Tibial nerve (tissue), 4 donors: ENCODE results near the gene PTBP1. TPM values are rescaled to one million over a fixed set of nuclear protein-coding genes. Genes with fewer than 3 reads are reported as not detected.

Experiments
- DNase-seq, 2 donors: peaks; one replicate each; pipeline ENCODE4 v3.0.0-alpha.2; 2019; ENCODE audit warnings: low spot score in 2 of 2
- H3K27ac ChIP-seq, 4 donors: fragments of 200-600 bp; sonication (generic) in 3 of 4; one replicate each; pipeline ENCODE4 v1.5.1; 2017 to 2019; ENCODE audit warnings: mild to moderate bottlenecking in 1 of 4
- H3K27me3 ChIP-seq, 2 donors: fragments of 200-600 bp; sonication (generic) in 1 of 2; one replicate each; pipeline versions ENCODE4 v1.5.1 to v1.6.0; 2017 to 2019
- H3K36me3 ChIP-seq, 3 donors: fragments of 200-600 bp; sonication (generic); one replicate each; pipeline ENCODE4 v1.5.1; 2018 to 2019
- H3K4me1 ChIP-seq, 4 donors: fragments of 200-600 bp; sonication (generic) in 3 of 4; one replicate each; pipeline ENCODE4 v1.5.1; 2017 to 2019
- H3K4me3 ChIP-seq, 4 donors: fragments of 200-600 bp; sonication (generic) in 3 of 4; one replicate each; pipeline ENCODE4 v1.5.1; 2017 to 2019; ENCODE audit warnings: mild to moderate bottlenecking in 1 of 4, moderate library complexity in 1 of 4
- H3K9me3 ChIP-seq, 4 donors: fragments of 200-600 bp; sonication (generic) in 3 of 4; one replicate each; pipeline ENCODE4 v1.5.1; 2017 to 2019
- EP300 ChIP-seq, 2 donors: sonication (generic); formaldehyde crosslinking; IDR thresholded peaks; one replicate each; pipeline ENCODE4 v1.6.1; 2017; ENCODE audit warnings: antibody characterized with exemption in 2 of 2, mild to moderate bottlenecking in 1 of 2
- POLR2A ChIP-seq, 2 donors: fragments of 450-650 bp; IDR thresholded peaks; one replicate each; pipeline ENCODE4 v1.6.1; 2017; ENCODE audit warnings: antibody characterized with exemption in 2 of 2, mild to moderate bottlenecking in 2 of 2, moderate library complexity in 2 of 2
- WGBS, 2 donors: methylation state at CpG; one replicate each; pipeline ENCODE4 v1.1.5; 2018; 5-methylcytosine and 5-hydroxymethylcytosine counted together
- total RNA-seq, 4 donors: library from RNA; depleted of rRNA; stranded (reverse); fragments of >200 nt; gene quantifications; one replicate each; pipeline ENCODE4 v1.1.0, GENCODE V29; 2016
- TF ChIP-seq, protein P1 (sequence below), 5 experiments: fragments of 200-600 bp in 3 of 5; fragments of 450-650 bp in 2 of 5; sonication (generic) in 3 of 5; IDR thresholded peaks; one replicate each; pipeline ENCODE4 v1.5.1; 2016 to 2019; ENCODE audit warnings: antibody characterized with exemption in 5 of 5, mild to moderate bottlenecking in 3 of 5, moderate library complexity in 2 of 5

PTBP1 gene
- total RNA-seq, 4 donors from 2014 or later = 118 to 205 (median 141) TPM

DNA sequence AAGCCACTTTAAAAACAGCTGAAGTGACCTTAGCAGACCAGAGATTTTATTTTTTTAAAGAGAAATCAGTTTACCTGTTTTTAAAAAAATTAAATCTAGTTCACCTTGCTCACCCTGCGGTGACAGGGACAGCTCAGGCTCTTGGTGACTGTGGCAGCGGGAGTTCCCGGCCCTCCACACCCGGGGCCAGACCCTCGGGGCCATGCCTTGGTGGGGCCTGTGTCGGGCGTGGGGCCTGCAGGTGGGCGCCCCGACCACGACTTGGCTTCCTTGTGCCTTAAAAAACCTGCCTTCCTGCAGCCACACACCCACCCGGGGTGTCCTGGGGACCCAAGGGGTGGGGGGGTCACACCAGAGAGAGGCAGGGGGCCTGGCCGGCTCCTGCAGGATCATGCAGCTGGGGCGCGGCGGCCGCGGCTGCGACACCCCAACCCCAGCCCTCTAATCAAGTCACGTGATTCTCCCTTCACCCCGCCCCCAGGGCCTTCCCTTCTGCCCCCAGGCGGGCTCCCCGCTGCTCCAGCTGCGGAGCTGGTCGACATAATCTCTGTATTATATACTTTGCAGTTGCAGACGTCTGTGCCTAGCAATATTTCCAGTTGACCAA, 13.7 kb downstream of the PTBP1 start:
- WGBS, 2 donors = 83 to 87% methylated on average over 25 of the region's 25 CpGs
- peaks cover 4 to 99% (median 52%) of the 10 kb centered on the region in 3 donors for H3K36me3 ChIP-seq
- H3K27me3 ChIP-seq = no peaks in the 10 kb centered on the region
- no peak overlapping the region for H3K4me3 ChIP-seq
- no peak overlapping the region for H3K27ac ChIP-seq
- no peak for DNase-seq
- TF ChIP-seq POLR2A (IDR thresholded peaks at IDR 0.05) (no peak), EP300 (IDR thresholded peaks at IDR 0.05) (no peak)
- TF ChIP-seq, protein P1, sequence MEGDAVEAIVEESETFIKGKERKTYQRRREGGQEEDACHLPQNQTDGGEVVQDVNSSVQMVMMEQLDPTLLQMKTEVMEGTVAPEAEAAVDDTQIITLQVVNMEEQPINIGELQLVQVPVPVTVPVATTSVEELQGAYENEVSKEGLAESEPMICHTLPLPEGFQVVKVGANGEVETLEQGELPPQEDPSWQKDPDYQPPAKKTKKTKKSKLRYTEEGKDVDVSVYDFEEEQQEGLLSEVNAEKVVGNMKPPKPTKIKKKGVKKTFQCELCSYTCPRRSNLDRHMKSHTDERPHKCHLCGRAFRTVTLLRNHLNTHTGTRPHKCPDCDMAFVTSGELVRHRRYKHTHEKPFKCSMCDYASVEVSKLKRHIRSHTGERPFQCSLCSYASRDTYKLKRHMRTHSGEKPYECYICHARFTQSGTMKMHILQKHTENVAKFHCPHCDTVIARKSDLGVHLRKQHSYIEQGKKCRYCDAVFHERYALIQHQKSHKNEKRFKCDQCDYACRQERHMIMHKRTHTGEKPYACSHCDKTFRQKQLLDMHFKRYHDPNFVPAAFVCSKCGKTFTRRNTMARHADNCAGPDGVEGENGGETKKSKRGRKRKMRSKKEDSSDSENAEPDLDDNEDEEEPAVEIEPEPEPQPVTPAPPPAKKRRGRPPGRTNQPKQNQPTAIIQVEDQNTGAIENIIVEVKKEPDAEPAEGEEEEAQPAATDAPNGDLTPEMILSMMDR (IDR thresholded peaks at IDR 0.05) = no peak
- H3K4me1 ChIP-seq = peaks cover 0 to 2% (median 0%) of the 10 kb centered on the region in 4 donors
- no peaks in the 10 kb centered on the region for H3K9me3 ChIP-seq

DNA sequence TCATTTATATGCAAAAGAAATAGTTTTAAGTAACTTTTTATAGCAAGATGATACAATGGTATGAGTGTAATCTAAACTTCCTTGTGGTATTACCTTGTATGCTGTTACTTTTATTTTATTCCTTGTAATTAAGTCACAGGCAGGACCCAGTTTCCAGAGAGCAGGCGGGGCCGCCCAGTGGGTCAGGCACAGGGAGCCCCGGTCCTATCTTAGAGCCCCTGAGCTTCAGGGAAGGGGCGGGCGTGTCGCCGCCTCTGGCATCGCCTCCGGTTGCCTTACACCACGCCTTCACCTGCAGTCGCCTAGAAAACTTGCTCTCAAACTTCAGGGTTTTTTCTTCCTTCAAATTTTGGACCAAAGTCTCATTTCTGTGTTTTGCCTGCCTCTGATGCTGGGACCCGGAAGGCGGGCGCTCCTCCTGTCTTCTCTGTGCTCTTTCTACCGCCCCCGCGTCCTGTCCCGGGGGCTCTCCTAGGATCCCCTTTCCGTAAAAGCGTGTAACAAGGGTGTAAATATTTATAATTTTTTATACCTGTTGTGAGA, 14.3 kb downstream of the PTBP1 start:
- Histone ChIP-seq H3K4me3 (no peak overlapping the region), H3K27ac (no peak overlapping the region), H3K27me3 (no peaks in the 10 kb centered on the region), H3K9me3 (no peaks in the 10 kb centered on the region), H3K36me3 (peaks cover 4 to 97% (median 46%) of the 10 kb centered on the region in 3 donors), H3K4me1 (no peaks in the 10 kb centered on the region)
- TF ChIP-seq, protein P1 (IDR thresholded peaks at IDR 0.05) = no peak
- no peak for DNase-seq
- 90 to 91% methylated on average over 20 of the region's 20 CpGs for WGBS, 2 donors

GRCh38 chr19:812049-812746, 14.9 kb downstream of the PTBP1 start:
- H3K4me3 ChIP-seq = no peak overlapping the region
- H3K27ac ChIP-seq = no peak overlapping the region
- TF ChIP-seq EP300 (IDR thresholded peaks at IDR 0.05) (no peak), POLR2A (IDR thresholded peaks at IDR 0.05) (no peak)
- TF ChIP-seq, protein P1 (IDR thresholded peaks at IDR 0.05) = no peak
- peaks cover 4 to 90% (median 40%) of the 10 kb centered on the region in 3 donors for H3K36me3 ChIP-seq
- no peak for DNase-seq
- H3K27me3 ChIP-seq = no peaks in the 10 kb centered on the region
- 89 to 90% methylated on average over 58 to 70 of the region's 80 CpGs for whole genome bisulfite sequencing, 2 donors
- H3K9me3 ChIP-seq = no peaks in the 10 kb centered on the region
- no peaks in the 10 kb centered on the region for H3K4me1 ChIP-seq

GRCh38 chr19:812747-813218, 15.5 kb downstream of the PTBP1 start:
- DNase-seq = no peak
- Histone ChIP-seq H3K36me3 (peaks cover 0 to 84% (median 37%) of the 10 kb centered on the region in 3 donors), H3K4me3 (no peak overlapping the region), H3K27me3 (no peaks in the 10 kb centered on the region), H3K9me3 (no peaks in the 10 kb centered on the region), H3K4me1 (no peaks in the 10 kb centered on the region), H3K27ac (no peak overlapping the region)
- TF ChIP-seq POLR2A (IDR thresholded peaks at IDR 0.05) (no peak), EP300 (IDR thresholded peaks at IDR 0.05) (no peak)
- TF ChIP-seq, protein P1 (IDR thresholded peaks at IDR 0.05) = no peak
- WGBS, 2 donors = 91 to 93% methylated on average over 63 of the region's 72 CpGs
